ENCODE data around the gene FNBP1.
"Not testable (repeated sequence)": the region's sequence is repeated elsewhere in the genome, so short reads cannot be mapped to it uniquely, and the experiment has no call there.

FNBP1 gene

GRCh38 chr9:130022566-130023143, 20.3 kb downstream of the FNBP1 start:
- Histone ChIP-seq H3K27me3 (ENCODE audit: insufficient read depth, poor library complexity, severe bottlenecking) (no peaks in the 10 kb centered on the region), H3K27ac (replicated peaks) (no peak overlapping the region), H3K4me3 (replicated peaks; ENCODE audit: insufficient read depth, low read length) (no peak overlapping the region)
- DNase-seq (ENCODE audit: low read depth in 1 of 2, low spot score in 1 of 2), result no peak
- no peak for TF ChIP-seq SPI1 (IDR thresholded peaks at IDR 0.05; ENCODE audit: borderline replicate concordance, low read depth)
- TF ChIP-seq POLR2AphosphoS5 (IDR thresholded peaks at IDR 0.05; ENCODE audit: low read depth), result no peak
- no peak for TF ChIP-seq GABPA (IDR thresholded peaks at IDR 0.05; ENCODE audit: low read depth)
- no peak for TF ChIP-seq REST (IDR thresholded peaks at IDR 0.05; ENCODE audit: insufficient replicate concordance, low read depth)
- TF ChIP-seq CTCF (IDR thresholded peaks at IDR 0.05; ENCODE audit: insufficient read depth, low read length), result no peak

- H3K27ac ChIP-seq (replicated peaks); H3K27me3 ChIP-seq (ENCODE audit: insufficient read depth, poor library complexity, severe bottlenecking); H3K4me3 ChIP-seq (replicated peaks; ENCODE audit: insufficient read depth, low read length); DNase-seq (ENCODE audit: low read depth in 1 of 2, low spot score in 1 of 2): not testable (repeated sequence)
These were observed 21.1 kb downstream of the FNBP1 start for GRCh38 chr9:130021842-130022241.

- TF ChIP-seq REST (IDR thresholded peaks at IDR 0.05; ENCODE audit: insufficient replicate concordance, low read depth), result no peak
- no peak for TF ChIP-seq CTCF (IDR thresholded peaks at IDR 0.05; ENCODE audit: insufficient read depth, low read length)
- TF ChIP-seq GABPA (IDR thresholded peaks at IDR 0.05; ENCODE audit: low read depth), result no peak
- TF ChIP-seq POLR2AphosphoS5 (IDR thresholded peaks at IDR 0.05; ENCODE audit: low read depth), result no peak
- TF ChIP-seq SPI1 (IDR thresholded peaks at IDR 0.05; ENCODE audit: borderline replicate concordance, low read depth), result no peak
- Histone ChIP-seq H3K27me3 (ENCODE audit: insufficient read depth, poor library complexity, severe bottlenecking) (no peaks in the 10 kb centered on the region), H3K27ac (replicated peaks) (no peak overlapping the region; the same call in 1 of the 2 replicates), H3K4me3 (replicated peaks; ENCODE audit: insufficient read depth, low read length) (no peak overlapping the region)
- no peak for DNase-seq (ENCODE audit: low read depth in 1 of 2, low spot score in 1 of 2)
These were observed 21.9 kb downstream of the FNBP1 start for GRCh38 chr9:130021123-130021522.

- TF ChIP-seq GABPA (IDR thresholded peaks at IDR 0.05; ENCODE audit: low read depth) (no peak), REST (IDR thresholded peaks at IDR 0.05; ENCODE audit: insufficient replicate concordance, low read depth) (no peak), SPI1 (IDR thresholded peaks at IDR 0.05; ENCODE audit: borderline replicate concordance, low read depth) (no peak), CTCF (IDR thresholded peaks at IDR 0.05; ENCODE audit: insufficient read depth, low read length) (no peak), POLR2AphosphoS5 (IDR thresholded peaks at IDR 0.05; ENCODE audit: low read depth) (no peak)
- Histone ChIP-seq H3K27me3 (ENCODE audit: insufficient read depth, poor library complexity, severe bottlenecking) (no peaks in the 10 kb centered on the region), H3K27ac (replicated peaks) (no peak overlapping the region), H3K4me3 (replicated peaks; ENCODE audit: insufficient read depth, low read length) (no peak overlapping the region)
- DNase-seq (ENCODE audit: low read depth in 1 of 2, low spot score in 1 of 2), result no peak
These were observed 22.4 kb downstream of the FNBP1 start for GRCh38 chr9:130020618-130021017.
